Spleen (tissue), 7 donors: ENCODE results near the gene PFDN6.

ENCODE experiments used
- CTCF ChIP-seq, 11 experiments: fragments of 200-600 bp in 7 of 11; fragments of 450-650 bp in 4 of 11; sonication (generic) in 4 of 11; IDR thresholded peaks in 8 of 11; conservative IDR thresholded peaks in 3 of 11; 1 replicate in 7 of 11; 2 replicates in 4 of 11; pipeline versions ENCODE4 v1.4.0 to v1.8.0; 2016 to 2021; ENCODE audit warnings: antibody characterized with exemption in 11 of 11, inconsistent platforms in 4 of 11, mild to moderate bottlenecking in 1 of 11
- POLR2A ChIP-seq, 3 donors: fragments of 450-650 bp; IDR thresholded peaks; one replicate each; pipeline ENCODE4 v1.5.1; 2017; ENCODE audit warnings: antibody characterized with exemption in 3 of 3, mild to moderate bottlenecking in 1 of 3
- POLR2AphosphoS5 ChIP-seq, 3 donors: sonication (generic); formaldehyde crosslinking; IDR thresholded peaks; one replicate each; pipeline ENCODE4 v1.5.1; 2017; ENCODE audit warnings: antibody characterized with exemption in 3 of 3
- donor health status: DM: no; HTN: no; CAD: no; lungs with moderate emphysema.
- donor health status: DM: no; HTN: no; CAD: no.
- donor health status: DM: no; HTN: no; CAD: no.

DNA sequence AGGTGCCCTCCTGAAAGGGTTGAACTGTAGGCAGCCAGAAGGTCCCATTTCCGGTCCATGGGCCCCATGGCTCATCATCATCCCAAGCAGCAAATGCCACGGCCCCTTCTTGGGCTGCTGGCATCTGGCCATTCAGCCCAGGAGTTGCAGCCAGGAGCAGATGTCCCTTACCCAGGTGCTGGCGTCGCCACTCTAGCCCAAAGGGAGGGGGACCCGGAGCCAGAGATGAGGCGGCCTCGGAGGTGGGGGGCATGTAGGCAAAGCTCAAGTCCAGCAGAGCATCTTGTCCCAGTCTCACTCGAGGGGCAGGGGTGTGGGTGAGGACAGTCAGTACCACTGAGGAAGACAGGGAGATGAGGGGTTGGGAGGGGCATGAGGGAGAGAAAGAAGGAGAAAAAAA is 15.7 kb downstream of the PFDN6 start:
- TF ChIP-seq CTCF (IDR thresholded peaks at IDR 0.05 in 8 of 11, conservative IDR thresholded peaks at IDR 0.05 in 3 of 11) = no peak
- no peak for TF ChIP-seq POLR2A (IDR thresholded peaks at IDR 0.05)
- peak in 2 of 3 donors; percentile 18 to 59 for TF ChIP-seq POLR2AphosphoS5 (IDR thresholded peaks at IDR 0.05)
